ENCODE measurements around the gene ZFP69. TPM values are rescaled to one million over a fixed set of nuclear protein-coding genes. Genes with fewer than 3 reads are reported as not detected.

Gene ZFP69
- total and polyA plus RNA-seq, 3 experiments from 2014 or later = 2.8 to 5.4 (median 2.9) TPM

GRCh38 chr1:40539338-40539737, 62.2 kb downstream of the ZFP69 start:
- no peaks in the 10 kb centered on the region for H3K36me3 ChIP-seq (ENCODE audit: insufficient read depth, low read length)
- no peaks in the 10 kb centered on the region for H3K27me3 ChIP-seq (ENCODE audit: insufficient read depth, low read length, poor library complexity, severe bottlenecking)
- Mint-ChIP-seq H3K9me3 (no peaks in the 10 kb centered on the region), H3K27ac (no peak overlapping the region), H3K27me3 (no peaks in the 10 kb centered on the region), H3K36me3 (peaks cover 17 to 48% (median 31%) of the 10 kb centered on the region in 3 donors), H3K4me3 (no peak overlapping the region), H3K4me1 (no peaks in the 10 kb centered on the region)
- H3K9me3 ChIP-seq (ENCODE audit: low read length) = no peaks in the 10 kb centered on the region
- H3K27ac ChIP-seq (ENCODE audit: low read depth, low read length) = no peak overlapping the region
- H3K4me3 ChIP-seq (ENCODE audit: low read length) = no peak overlapping the region
- ChIA-PET POLR2A (no interaction called here), CTCF (no interaction called here)
- DNase-seq = no peak
- no peaks in the 10 kb centered on the region for H3K4me1 ChIP-seq (ENCODE audit: insufficient read depth, low read length)

Other genes with a start within 250 kb of the ZFP69 start
- gene TMCO2, start 229.4 kb upstream of the ZFP69 start, total RNA-seq = not detected
- gene TMCO2, start 229.4 kb upstream of the ZFP69 start, polyA plus RNA-seq = not detected
- 10 to 100 TPM; 51.0 to 53.7 TPM for gene ZMPSTE24, start 219.1 kb upstream of the ZFP69 start, total RNA-seq
- gene ZMPSTE24, start 219.1 kb upstream of the ZFP69 start, polyA plus RNA-seq = 32.5 TPM
- 1 to 10 TPM; 4.4 to 5.5 TPM for gene COL9A2, start 160.0 kb upstream of the ZFP69 start, total RNA-seq
- gene COL9A2, start 160.0 kb upstream of the ZFP69 start, polyA plus RNA-seq = 0.68 TPM
- gene SMAP2, start 103.6 kb upstream of the ZFP69 start, total RNA-seq = 100 to 1,000 TPM; 144 to 146 TPM
- gene SMAP2, start 103.6 kb upstream of the ZFP69 start, polyA plus RNA-seq = 340 TPM
- gene ZFP69B, start 26.8 kb upstream of the ZFP69 start, total RNA-seq = 1 to 10 TPM; 5.6 to 5.9 TPM
- gene ZFP69B, start 26.8 kb upstream of the ZFP69 start, polyA plus RNA-seq = 2.3 TPM
- gene EXO5, start 31.5 kb downstream of the ZFP69 start, total RNA-seq = 10 to 100 TPM; 14.7 to 14.9 TPM
- gene EXO5, start 31.5 kb downstream of the ZFP69 start, polyA plus RNA-seq = 8.3 TPM
- gene ZNF684, start 54.3 kb downstream of the ZFP69 start, total RNA-seq = 1 to 10 TPM; 4.5 to 4.7 TPM
- 5.9 TPM for gene ZNF684, start 54.3 kb downstream of the ZFP69 start, polyA plus RNA-seq
- gene RIMS3, start 188.4 kb downstream of the ZFP69 start, total RNA-seq = 1 to 10 TPM; 1.4 to 1.7 TPM
- 5.4 TPM for gene RIMS3, start 188.4 kb downstream of the ZFP69 start, polyA plus RNA-seq
- gene NFYC, start 214.4 kb downstream of the ZFP69 start, total RNA-seq = 10 to 100 TPM; 61.3 to 61.6 TPM
- gene NFYC, start 214.4 kb downstream of the ZFP69 start, polyA plus RNA-seq = 51.3 TPM

Data from CD8-positive, alpha-beta memory T cell (primary cell).